Measurements from ENCODE around the gene MADCAM1. TPM values are rescaled to one million over a fixed set of nuclear protein-coding genes. Genes with fewer than 3 reads are reported as not detected.

The MADCAM1 gene
- total RNA-seq, 1 experiment from 2014 or later = 0.84 TPM

- peaks cover 7% of the 10 kb centered on the region for H3K4me1 ChIP-seq (ENCODE audit: insufficient read depth, low read length, poor library complexity, severe bottlenecking)
- H3K36me3 ChIP-seq (ENCODE audit: insufficient read depth, low read length, poor library complexity, severe bottlenecking) = no peaks in the 10 kb centered on the region
- H3K27ac ChIP-seq (ENCODE audit: low read depth, low read length, poor library complexity, severe bottlenecking) = no peak overlapping the region
- ChIA-PET CTCF (interaction anchor here (1.6 kb wide), 1 partner anchor 12 kb away, joined by 7 read pairs; no protein-coding TSS in a partner anchor), POLR2A (ENCODE audit: low non-redundant PET) (no interaction called here)
- TF ChIP-seq CTCF (conservative IDR thresholded peaks at IDR 0.05; ENCODE audit: low read depth, low read length) = no peak
- no peak for TF ChIP-seq EZH2 (IDR thresholded peaks at IDR 0.05; ENCODE audit: borderline replicate concordance, low read depth, low read length, poor library complexity, severe bottlenecking)
- H3K27me3 ChIP-seq (replicated peaks; ENCODE audit: insufficient read depth, low read depth, low read length, poor library complexity) = no peaks in the 10 kb centered on the region
- intact Hi-C loops (cut with micrococcal nuclease; ENCODE audit: unreplicated experiment) = no loop called here
- H3K4me3 ChIP-seq (ENCODE audit: low read depth, low read length, poor library complexity, severe bottlenecking) = no peak overlapping the region
- H3K9me3 ChIP-seq (ENCODE audit: low read depth, low read length, poor library complexity, severe bottlenecking) = no peaks in the 10 kb centered on the region
- no TSS peak for BruUV-seq (replicated peaks)
- no peak for DNase-seq (ENCODE audit: low spot score)
These were observed 26.4 kb downstream of the MADCAM1 start for GRCh38 chr19:522726-523125.

GRCh38 chr19:524062-524674 is 27.9 kb downstream of the MADCAM1 start:
- Histone ChIP-seq H3K4me3 (ENCODE audit: low read depth, low read length, poor library complexity, severe bottlenecking) (no peak overlapping the region), H3K9me3 (ENCODE audit: low read depth, low read length, poor library complexity, severe bottlenecking) (no peaks in the 10 kb centered on the region), H3K36me3 (ENCODE audit: insufficient read depth, low read length, poor library complexity, severe bottlenecking) (no peaks in the 10 kb centered on the region), H3K27ac (ENCODE audit: low read depth, low read length, poor library complexity, severe bottlenecking) (no peak overlapping the region), H3K4me1 (ENCODE audit: insufficient read depth, low read length, poor library complexity, severe bottlenecking) (peaks cover 7% of the 10 kb centered on the region), H3K27me3 (replicated peaks; ENCODE audit: insufficient read depth, low read depth, low read length, poor library complexity) (no peaks in the 10 kb centered on the region)
- intact Hi-C loops (cut with micrococcal nuclease; ENCODE audit: unreplicated experiment) = no loop called here
- CTCF ChIA-PET = interaction anchor here (1.7 kb wide), 1 partner anchor 14 kb away, joined by 5 read pairs; no protein-coding TSS in a partner anchor
- TF ChIP-seq CTCF (conservative IDR thresholded peaks at IDR 0.05; ENCODE audit: low read depth, low read length) = no peak
- no peak for TF ChIP-seq EZH2 (IDR thresholded peaks at IDR 0.05; ENCODE audit: borderline replicate concordance, low read depth, low read length, poor library complexity, severe bottlenecking)
- no TSS peak for BruUV-seq (replicated peaks)
- POLR2A ChIA-PET (ENCODE audit: low non-redundant PET) = no interaction called here
- peak; percentile 80 for DNase-seq (ENCODE audit: low spot score)

GRCh38 chr19:525029-525428 is 28.7 kb downstream of the MADCAM1 start:
- Histone ChIP-seq H3K27ac (ENCODE audit: low read depth, low read length, poor library complexity, severe bottlenecking) (no peak overlapping the region), H3K9me3 (ENCODE audit: low read depth, low read length, poor library complexity, severe bottlenecking) (no peaks in the 10 kb centered on the region), H3K36me3 (ENCODE audit: insufficient read depth, low read length, poor library complexity, severe bottlenecking) (no peaks in the 10 kb centered on the region), H3K4me3 (ENCODE audit: low read depth, low read length, poor library complexity, severe bottlenecking) (no peak overlapping the region), H3K4me1 (ENCODE audit: insufficient read depth, low read length, poor library complexity, severe bottlenecking) (peaks cover 7% of the 10 kb centered on the region), H3K27me3 (replicated peaks; ENCODE audit: insufficient read depth, low read depth, low read length, poor library complexity) (no peaks in the 10 kb centered on the region)
- CTCF ChIA-PET = interaction anchor here (1.7 kb wide), 1 partner anchor 14 kb away, joined by 5 read pairs; no protein-coding TSS in a partner anchor
- intact Hi-C loops (cut with micrococcal nuclease; ENCODE audit: unreplicated experiment) = no loop called here
- POLR2A ChIA-PET (ENCODE audit: low non-redundant PET) = no interaction called here
- TF ChIP-seq EZH2 (IDR thresholded peaks at IDR 0.05; ENCODE audit: borderline replicate concordance, low read depth, low read length, poor library complexity, severe bottlenecking) (no peak), CTCF (conservative IDR thresholded peaks at IDR 0.05; ENCODE audit: low read depth, low read length) (no peak)
- BruUV-seq (replicated peaks) = no TSS peak
- DNase-seq (ENCODE audit: low spot score) = no peak
